Endothelial cell of hepatic sinusoid (primary cell): ENCODE data around the gene WDR86.

Source experiments
- in situ Hi-C: cut with HindIII; loops from 2 replicates; pipeline ENCODE4 v1.10.0; 2017; ENCODE audit warnings: low sequenced_read_pairs

WDR86 gene

GRCh38 chr7:151440799-151441445, 31.1 kb upstream of the WDR86 start:
- in situ Hi-C loops = loop anchor here (5.0 kb wide), 1 partner anchor 74 kb away; no protein-coding TSS in a partner anchor

- in situ Hi-C loops = loop anchor here (5.0 kb wide), 1 partner anchor 73 kb away; no protein-coding TSS in a partner anchor
Measured at GRCh38 chr7:151439855-151440798, 30.3 kb upstream of the WDR86 start, which contains the start of gene CRYGN. TSS of gene CRYGN (minus strand) at chr7:151440141. CDS start at chr7:151439917, 224 bp downstream.

- in situ Hi-C loops = no loop called here
Measured at GRCh38 chr7:151438864-151439601, 29.2 kb upstream of the WDR86 start.

- in situ Hi-C loops = no loop called here
Measured at GRCh38 chr7:151437866-151438516, 28.2 kb upstream of the WDR86 start.

GRCh38 chr7:151437159-151437553, 27.3 kb upstream of the WDR86 start:
- in situ Hi-C loops = no loop called here

- in situ Hi-C loops = no loop called here
Measured at GRCh38 chr7:151436446-151437158, 26.8 kb upstream of the WDR86 start.

- in situ Hi-C loops = no loop called here
Measured at GRCh38 chr7:151435971-151436370, 26.1 kb upstream of the WDR86 start.

- in situ Hi-C loops = no loop called here
Measured at GRCh38 chr7:151435103-151435916, 25.5 kb upstream of the WDR86 start.

GRCh38 chr7:151434549-151434948, 24.7 kb upstream of the WDR86 start:
- in situ Hi-C loops = no loop called here

- in situ Hi-C loops = no loop called here
Measured at GRCh38 chr7:151433721-151434400, 24.0 kb upstream of the WDR86 start.

GRCh38 chr7:151432658-151433521, 23.1 kb upstream of the WDR86 start:
- in situ Hi-C loops = no loop called here

GRCh38 chr7:151431768-151432311, 22.0 kb upstream of the WDR86 start:
- in situ Hi-C loops = no loop called here

- in situ Hi-C loops = no loop called here
Measured at GRCh38 chr7:151431281-151431767, 21.5 kb upstream of the WDR86 start.

GRCh38 chr7:151430391-151431205, 20.8 kb upstream of the WDR86 start:
- in situ Hi-C loops = no loop called here

GRCh38 chr7:151429560-151430331, 19.9 kb upstream of the WDR86 start:
- in situ Hi-C loops = no loop called here

- in situ Hi-C loops = no loop called here
Measured at GRCh38 chr7:151429237-151429559, 19.4 kb upstream of the WDR86 start.
